ENCODE results near the gene WNT7B. TPM values are rescaled to one million over a fixed set of nuclear protein-coding genes. Genes with fewer than 3 reads are reported as not detected.

Gene WNT7B
- total RNA-seq, 1 donor from 2014 or later, result 3.7 TPM

- Mint-ChIP-seq H3K9me3 (ENCODE audit: low read depth) (no peaks in the 10 kb centered on the region), H3K36me3 (ENCODE audit: insufficient read depth) (peaks cover 2% of the 10 kb centered on the region), H3K27ac (no peak overlapping the region), H3K4me3 (ENCODE audit: low read depth) (no peak overlapping the region), H3K4me1 (ENCODE audit: low read depth) (peaks cover 2% of the 10 kb centered on the region), H3K27me3 (peaks cover 28% of the 10 kb centered on the region)
- no peak for DNase-seq (ENCODE audit: low spot score, unreplicated experiment)
- no peak for TF ChIP-seq CTCF (IDR thresholded peaks at IDR 0.05; ENCODE audit: unreplicated experiment)
These were observed 27.1 kb downstream of the WNT7B start for GRCh38 chr22:45949891-45950290.

DNA sequence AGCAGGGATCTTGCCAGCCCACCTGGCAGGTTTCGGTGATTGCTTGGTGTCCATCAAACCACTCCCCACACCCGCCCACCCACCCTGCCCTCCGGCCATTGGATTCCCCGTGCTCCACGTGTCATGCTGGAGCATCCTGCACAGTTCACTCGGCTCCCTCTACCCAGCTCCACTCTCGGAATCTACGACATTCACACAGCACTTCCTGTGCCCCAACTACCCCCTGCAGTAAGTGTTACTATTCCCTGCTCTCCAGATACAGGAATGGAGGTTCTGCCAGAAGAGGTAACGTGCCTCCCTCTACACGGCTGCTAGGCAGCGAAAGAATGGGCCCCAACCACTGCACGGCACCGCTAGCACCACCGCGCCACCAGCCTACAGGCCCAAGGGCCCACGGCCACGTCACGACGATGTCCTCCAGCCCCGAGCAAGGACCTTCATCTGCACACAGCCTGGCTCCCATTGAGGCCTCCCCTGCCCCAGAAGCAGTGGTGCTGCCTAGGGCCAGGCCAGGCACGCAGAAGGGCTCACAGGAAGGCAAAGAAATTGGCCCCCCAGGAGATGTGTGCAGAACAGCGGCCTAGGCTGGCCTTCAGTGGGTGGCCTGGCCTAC lies 27.6 kb downstream of the WNT7B start:
- TF ChIP-seq CTCF (IDR thresholded peaks at IDR 0.05; ENCODE audit: unreplicated experiment), result no peak
- Mint-ChIP-seq H3K27ac (no peak overlapping the region), H3K4me1 (ENCODE audit: low read depth) (peaks cover 2% of the 10 kb centered on the region), H3K9me3 (ENCODE audit: low read depth) (no peaks in the 10 kb centered on the region), H3K36me3 (ENCODE audit: insufficient read depth) (peaks cover 2% of the 10 kb centered on the region), H3K27me3 (peaks cover 28% of the 10 kb centered on the region), H3K4me3 (ENCODE audit: low read depth) (no peak overlapping the region)
- no peak for DNase-seq (ENCODE audit: low spot score, unreplicated experiment)

GRCh38 chr22:45948081-45948648 lies 28.8 kb downstream of the WNT7B start:
- H3K27me3 Mint-ChIP-seq, result peaks cover 20% of the 10 kb centered on the region
- H3K9me3 Mint-ChIP-seq (ENCODE audit: low read depth), result no peaks in the 10 kb centered on the region
- no peak for DNase-seq (ENCODE audit: low spot score, unreplicated experiment)
- no peak overlapping the region for H3K4me3 Mint-ChIP-seq (ENCODE audit: low read depth)
- peaks cover under 1% of the 10 kb centered on the region for H3K4me1 Mint-ChIP-seq (ENCODE audit: low read depth)
- no peak for TF ChIP-seq CTCF (IDR thresholded peaks at IDR 0.05; ENCODE audit: unreplicated experiment)
- peaks cover 2% of the 10 kb centered on the region for H3K36me3 Mint-ChIP-seq (ENCODE audit: insufficient read depth)
- H3K27ac Mint-ChIP-seq, result no peak overlapping the region

- no peaks in the 10 kb centered on the region for H3K4me1 Mint-ChIP-seq (ENCODE audit: low read depth)
- H3K27ac Mint-ChIP-seq, result no peak overlapping the region
- DNase-seq (ENCODE audit: low spot score, unreplicated experiment), result no peak
- no peak for TF ChIP-seq CTCF (IDR thresholded peaks at IDR 0.05; ENCODE audit: unreplicated experiment)
- no peaks in the 10 kb centered on the region for H3K9me3 Mint-ChIP-seq (ENCODE audit: low read depth)
- H3K36me3 Mint-ChIP-seq (ENCODE audit: insufficient read depth), result peaks cover 2% of the 10 kb centered on the region
- peaks cover 19% of the 10 kb centered on the region for H3K27me3 Mint-ChIP-seq
- H3K4me3 Mint-ChIP-seq (ENCODE audit: low read depth), result no peak overlapping the region
These were observed 30.0 kb downstream of the WNT7B start for GRCh38 chr22:45946805-45947600.

- Mint-ChIP-seq H3K27ac (no peak overlapping the region), H3K4me1 (ENCODE audit: low read depth) (no peaks in the 10 kb centered on the region), H3K36me3 (ENCODE audit: insufficient read depth) (no peaks in the 10 kb centered on the region), H3K9me3 (ENCODE audit: low read depth) (no peaks in the 10 kb centered on the region), H3K27me3 (peaks cover 20% of the 10 kb centered on the region), H3K4me3 (ENCODE audit: low read depth) (no peak overlapping the region)
- TF ChIP-seq CTCF (IDR thresholded peaks at IDR 0.05; ENCODE audit: unreplicated experiment), result no peak
- no peak for DNase-seq (ENCODE audit: low spot score, unreplicated experiment)
These were observed 31.3 kb downstream of the WNT7B start for GRCh38 chr22:45945621-45946106.

Data from progenitor cell of endocrine pancreas (in vitro differentiated cells).